GM12878 (cell line): ENCODE measurements around the gene CDC42BPA. TPM values are rescaled to one million over a fixed set of nuclear protein-coding genes. Genes with fewer than 3 reads are reported as not detected.
"Not testable (repeated sequence)": the region's sequence is repeated elsewhere in the genome, so short reads cannot be mapped to it uniquely, and the experiment has no call there.

Source experiments
- ATAC-seq: fragments of 200-7000 bp; cut with Tn5 transposase; 3 replicates; pipeline ENCODE4 v1.9.1; 2020; ENCODE audit warnings: mild to moderate bottlenecking, moderate library complexity
- BruUV-seq: library from RNA; stranded (reverse); fragments of 400-500 nt; replicated peaks from 2 replicates; lab custom pipeline; 2021; lab: Mats Ljungman, UMichigan
- CTCF ChIA-PET: fragments of 300-600 bp; sonication (Branson Sonifier 250); formaldehyde crosslinking; extraction: SDS; loops from one replicate; lab custom pipeline; 2021; ENCODE audit warnings: inconsistent platforms; lab: Yijun Ruan, JAX
- POLR2A ChIA-PET: fragments of 350-600 bp; formaldehyde crosslinking; extraction: SDS; loops from one replicate; lab custom pipeline; 2021; ENCODE audit warnings: inconsistent platforms; lab: Charles Lee
- RAD21 ChIA-PET: fragments of 300-600 bp; sonication (Branson Sonifier 250); formaldehyde crosslinking; loops from one replicate; lab custom pipeline; 2023; ENCODE audit warnings: antibody characterized with exemption; ENCODE audit not compliant: unreplicated experiment; lab: Charles Lee
- SMC1A ChIA-PET: fragments of 300-600 bp; sonication (Branson Sonifier 250); formaldehyde crosslinking; loops from one replicate; lab custom pipeline; 2023; ENCODE audit not compliant: unreplicated experiment, uncharacterized antibody; lab: Charles Lee
- DNase-seq: peaks from one replicate; pipeline ENCODE4 v3.0.0-alpha.2; 2011; ENCODE audit warnings: low read depth, low spot score
- FAIRE-seq: peaks from 3 replicates; lab custom pipeline; 2011; peaks lifted over from hg19 to GRCh38; lab: Jason Lieb, UNC
- H2AFZ ChIP-seq: 2 replicates; pipeline ENCODE4 v1.6.0; 2011; ENCODE audit warnings: low read depth, low read length, control low read depth; ENCODE audit not compliant: control insufficient read depth
- H3K27ac ChIP-seq: 2 replicates; pipeline ENCODE4 v1.5.1; 2011; ENCODE audit warnings: control low read depth; ENCODE audit not compliant: control insufficient read depth, insufficient read depth
- H3K27me3 ChIP-seq, 2 experiments: replicated peaks in 1 of 2; 2 replicates each; pipeline versions ENCODE4 v1.6.0 to v1.6.1; 2011; ENCODE audit warnings: low read length in 1 of 2; ENCODE audit not compliant: control insufficient read depth in 2 of 2, insufficient read depth in 2 of 2
- H3K36me3 ChIP-seq, 2 experiments: 2 replicates each; pipeline ENCODE4 v1.5.1; 2011; ENCODE audit warnings: low read length in 1 of 2; ENCODE audit not compliant: control insufficient read depth in 2 of 2, insufficient read depth in 2 of 2
- H3K4me1 ChIP-seq: 2 replicates; pipeline ENCODE4 v1.6.1; 2011; ENCODE audit warnings: mild to moderate bottlenecking, low read length, moderate library complexity, mixed read lengths; ENCODE audit not compliant: control insufficient read depth, insufficient read depth
- H3K4me2 ChIP-seq: 2 replicates; pipeline ENCODE4 v1.6.0; 2011; ENCODE audit warnings: control low read depth; ENCODE audit not compliant: control insufficient read depth, insufficient read depth
- H3K4me3 ChIP-seq: fragments of 200-600 bp; sonication (generic); 2 replicates; pipeline ENCODE4 v1.5.1; 2016
- H3K79me2 ChIP-seq: 2 replicates; pipeline ENCODE4 v1.6.0; 2011; ENCODE audit warnings: low read length; ENCODE audit not compliant: control insufficient read depth, insufficient read depth
- H3K9ac ChIP-seq: 2 replicates; pipeline ENCODE4 v1.8.0; 2011; ENCODE audit warnings: low read length, control low read depth, mixed read lengths; ENCODE audit not compliant: control insufficient read depth, insufficient read depth
- H3K9me3 ChIP-seq: replicated peaks from 3 replicates; pipeline ENCODE4 v1.5.1; 2011; ENCODE audit warnings: mild to moderate bottlenecking, low read length; ENCODE audit not compliant: control insufficient read depth, insufficient read depth
- H4K20me1 ChIP-seq: 2 replicates; pipeline ENCODE4 v1.6.0; 2011; ENCODE audit not compliant: control insufficient read depth, insufficient read depth
- EGR1 ChIP-seq, 2 experiments: IDR thresholded peaks; 1 replicate in 1 of 2; 2 replicates in 1 of 2; pipeline ENCODE4 v1.6.1; 2011 to 2012; ENCODE audit warnings: low read depth in 2 of 2, low read length in 2 of 2, borderline replicate concordance in 1 of 2, mild to moderate bottlenecking in 1 of 2, moderate library complexity in 1 of 2
- IKZF2 ChIP-seq, 2 experiments: fragments of 450-650 bp; IDR thresholded peaks; 2 replicates each; pipeline ENCODE4 v1.6.1; 2017; ENCODE audit warnings: mild to moderate bottlenecking in 2 of 2, moderate library complexity in 2 of 2
- POLR2A ChIP-seq: IDR thresholded peaks from 2 replicates; pipeline ENCODE4 v1.6.1; 2011; ENCODE audit warnings: low read depth, mild to moderate bottlenecking, low read length
- TARDBP ChIP-seq: IDR thresholded peaks from 2 replicates; pipeline ENCODE4 v1.6.1; 2016; ENCODE audit warnings: borderline replicate concordance
- WGBS: methylation state at CpG from one replicate; pipeline ENCODE4 v1.1.6; 2016; ENCODE audit warnings: low lambda C conversion rate; ENCODE audit not compliant: insufficient replicate concordance, insufficient coverage; ENCODE audit errors: missing lambda C conversion rate; 5-methylcytosine and 5-hydroxymethylcytosine counted together
- in situ Hi-C: fragments of 300-500 bp; cut with MboI; formaldehyde crosslinking; loops from 9 replicates; pipeline ENCODE4 v1.14.3; 2018; ENCODE audit warnings: mixed read lengths
- intact Hi-C: fragments of 100-400 bp; cut with micrococcal nuclease; formaldehyde crosslinking; loops from one replicate; pipeline ENCODE4 v1.14.2; 2022; ENCODE audit not compliant: unreplicated experiment
- polyA plus RNA-seq, 11 experiments: library from polyadenylated mRNA; depleted of rRNA in 4 of 11; unstranded in 6 of 11; stranded (reverse) in 5 of 11; fragments of >200 nt; fragmentation: Nextera tagmentation in 4 of 11; fragmentation: Illumina TruSeq in 1 of 11; extraction: Ambion mirVana in 4 of 11; extraction: Trizol in 1 of 11; gene quantifications; 1 replicate in 1 of 11; 2 replicates in 10 of 11; pipeline versions ENCODE4 v1.2.1 to v1.2.3, GENCODE V29; 2011 to 2016; ENCODE audit warnings: inconsistent platforms in 2 of 11, missing spikeins in 2 of 11, low read depth in 1 of 11
- total RNA-seq, 4 experiments: library from RNA; depleted of rRNA in 3 of 4; stranded (reverse); fragments of >200 nt in 3 of 4; fragmentation: Illumina TruSeq in 1 of 4; extraction: Trizol in 1 of 4; gene quantifications; 2 replicates each; pipeline versions ENCODE4 v1.2.1 to v1.2.3, GENCODE V29; 2013 to 2021

CDC42BPA gene
- total and polyA plus RNA-seq, 10 of the 15 experiments (the other 5 are each of a cell fraction or from before 2014, with no cell fraction given), result 0.02 to 0.52 (median 0.10) TPM

GRCh38 chr1:227342075-227342829, 24.0 kb upstream of the CDC42BPA start:
- Histone ChIP-seq H3K4me1 (no peaks in the 10 kb centered on the region), H4K20me1 (no peaks in the 10 kb centered on the region), H3K79me2 (no peaks in the 10 kb centered on the region), H3K36me3 (no peaks in the 10 kb centered on the region), H3K9ac (no peak overlapping the region), H3K9me3 (no peaks in the 10 kb centered on the region), H3K4me2 (no peak overlapping the region), H3K4me3 (no peak overlapping the region), H3K27me3 (no peaks in the 10 kb centered on the region), H3K27ac (no peak overlapping the region), H2AFZ (no peak overlapping the region)
- DNase-seq (no peak), ATAC-seq (no peak), FAIRE-seq (no peak)
- SMC1A ChIA-PET, result no interaction called here
- intact Hi-C loops (no loop called here), in situ Hi-C loops (no loop called here)
- no TSS peak for BruUV-seq
- RAD21 ChIA-PET, result no interaction called here
- no peak for TF ChIP-seq EGR1 (IDR thresholded peaks at IDR 0.05; ENCODE audit: borderline replicate concordance in 1 of 2, low read depth in 2 of 2, low read length in 2 of 2)
- TF ChIP-seq IKZF2 (IDR thresholded peaks at IDR 0.05), result no peak
- TF ChIP-seq POLR2A, result no peak
- no peak for TF ChIP-seq TARDBP
- POLR2A ChIA-PET, result no interaction called here
- 41% methylated on average over 3 of the region's 3 CpGs for WGBS
- CTCF ChIA-PET, result no interaction called here

DNA sequence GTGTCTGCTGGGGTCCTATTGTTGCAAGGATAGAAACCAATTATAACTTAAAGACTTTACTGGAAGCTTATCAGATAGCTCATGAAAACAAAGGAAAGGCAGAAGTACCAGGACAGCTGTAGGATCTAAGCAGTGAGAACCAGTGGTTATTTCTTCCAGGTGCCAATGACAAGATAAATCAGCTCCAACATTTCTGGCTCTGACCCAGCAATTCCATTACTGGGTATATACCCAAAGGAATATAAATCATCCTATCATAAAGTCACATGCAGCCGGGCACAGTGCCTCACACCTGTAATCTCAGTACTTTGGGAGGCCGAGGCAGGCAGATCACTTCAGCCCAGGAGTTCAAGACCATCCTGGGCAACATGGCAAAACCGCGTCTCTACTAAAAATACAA, 17.8 kb upstream of the CDC42BPA start:
- RAD21 ChIA-PET, H3K27me3 ChIP-seq, H4K20me1 ChIP-seq, in situ Hi-C loops, POLR2A ChIA-PET, ATAC-seq, H3K9me3 ChIP-seq, H3K4me1 ChIP-seq, H3K4me2 ChIP-seq, FAIRE-seq, H3K79me2 ChIP-seq, DNase-seq, H3K36me3 ChIP-seq, CTCF ChIA-PET, SMC1A ChIA-PET, H3K4me3 ChIP-seq, BruUV-seq, H2AFZ ChIP-seq, intact Hi-C loops, H3K9ac ChIP-seq, H3K27ac ChIP-seq: not testable (repeated sequence)
- 48% methylated on average over 4 of the region's 4 CpGs for WGBS
